ENCODE measurements around the gene COPG1. TPM values are rescaled to one million over a fixed set of nuclear protein-coding genes. Genes with fewer than 3 reads are reported as not detected.

COPG1 gene
- total RNA-seq, 1 experiment from 2014 or later, result 124 TPM

GRCh38 chr3:129310111-129311011, 61.0 kb downstream of the COPG1 start:
- H3K27ac ChIP-seq (ENCODE audit: low read length), result no peak overlapping the region
- 0 out of 2 replicates have a peak, but pooled peaks cover 3% of the 10 kb centered on the region for H4K20me1 ChIP-seq (ENCODE audit: low read length)
- no peak overlapping the region for H3K9ac ChIP-seq (ENCODE audit: low read length)
- POLR2A ChIA-PET (ENCODE audit: unreplicated experiment), result interaction anchor here (0.5 kb wide), 1 partner anchor 23 kb away, joined by 4 read pairs; no protein-coding TSS in a partner anchor
- CTCF ChIA-PET, result no interaction called here
- DNase-seq (peak; percentile 62), ATAC-seq (0 out of 2 replicates have a peak, but pooled peaks have one; percentile 4)
- no peaks in the 10 kb centered on the region for H3K36me3 ChIP-seq (ENCODE audit: low read depth, low read length)
- no peaks in the 10 kb centered on the region for H3K9me3 ChIP-seq (ENCODE audit: low read length)
- no peak overlapping the region for H3K4me2 ChIP-seq (ENCODE audit: low read length)
- no peaks in the 10 kb centered on the region for H3K27me3 ChIP-seq (ENCODE audit: low read length)
- peaks cover 5% of the 10 kb centered on the region for H3F3A ChIP-seq (ENCODE audit: low read length, unreplicated experiment)
- BruUV-seq (replicated peaks), result no TSS peak
- no peak overlapping the region for H3K4me3 ChIP-seq (ENCODE audit: low read length)
- H3K79me2 ChIP-seq (ENCODE audit: low read length), result peaks cover 4% of the 10 kb centered on the region
- TF ChIP-seq CTCF (conservative IDR thresholded peaks at IDR 0.05; ENCODE audit: low read depth, low read length), result no peak
- TF ChIP-seq EZH2phosphoT487 (IDR thresholded peaks at IDR 0.05; ENCODE audit: borderline replicate concordance, low read length), result no peak
- no peak for TF ChIP-seq EZH2 (IDR thresholded peaks at IDR 0.05; ENCODE audit: low read length, unreplicated experiment)
- no peaks in the 10 kb centered on the region for H3K9me2 ChIP-seq (replicated peaks; ENCODE audit: low read length)
- intact Hi-C loops (cut with micrococcal nuclease), result loop anchor here (5.0 kb wide), 1 partner anchor 33 kb away; the partner anchor contains the start of gene HMCES
- H2AFZ ChIP-seq (ENCODE audit: low read length), result no peak overlapping the region
- peaks cover 10% of the 10 kb centered on the region for H3K4me1 ChIP-seq (ENCODE audit: insufficient read depth, low read length)

GRCh38 chr3:129311054-129311902, 61.9 kb downstream of the COPG1 start:
- Histone ChIP-seq H3K9ac (ENCODE audit: low read length) (no peak overlapping the region), H3K9me2 (replicated peaks; ENCODE audit: low read length) (no peaks in the 10 kb centered on the region), H2AFZ (ENCODE audit: low read length) (no peak overlapping the region), H3K79me2 (ENCODE audit: low read length) (peaks cover 8% of the 10 kb centered on the region), H3K4me1 (ENCODE audit: insufficient read depth, low read length) (peaks cover 10% of the 10 kb centered on the region), H3K4me3 (ENCODE audit: low read length) (no peak overlapping the region), H3K27ac (ENCODE audit: low read length) (no peak overlapping the region), H3F3A (ENCODE audit: low read length, unreplicated experiment) (peaks cover 5% of the 10 kb centered on the region), H3K4me2 (ENCODE audit: low read length) (no peak overlapping the region), H3K36me3 (ENCODE audit: low read depth, low read length) (no peaks in the 10 kb centered on the region), H4K20me1 (ENCODE audit: low read length) (0 out of 2 replicates have a peak, but pooled peaks cover 3% of the 10 kb centered on the region), H3K9me3 (ENCODE audit: low read length) (no peaks in the 10 kb centered on the region), H3K27me3 (ENCODE audit: low read length) (no peaks in the 10 kb centered on the region)
- ChIA-PET CTCF (interaction anchor here (0.7 kb wide), 1 partner anchor 12 kb away, joined by 3 read pairs; no protein-coding TSS in a partner anchor), POLR2A (ENCODE audit: unreplicated experiment) (no interaction called here)
- intact Hi-C loops (cut with micrococcal nuclease), result loop anchor here (5.0 kb wide), 1 partner anchor 34 kb away; the partner anchor contains the start of gene HMCES
- TF ChIP-seq CTCF (conservative IDR thresholded peaks at IDR 0.05; ENCODE audit: low read depth, low read length) (no peak), EZH2phosphoT487 (IDR thresholded peaks at IDR 0.05; ENCODE audit: borderline replicate concordance, low read length) (no peak), EZH2 (IDR thresholded peaks at IDR 0.05; ENCODE audit: low read length, unreplicated experiment) (no peak)
- ATAC-seq (no peak), DNase-seq (no peak)
- no TSS peak for BruUV-seq (replicated peaks)
